Stimulated activated CD4-positive, alpha-beta T cell treated with anti-CD3 and anti-CD28 coated beads, Interleukin-4, amount 100 ng/mL, for 48 hours (primary cell): ENCODE results near the gene PTGIR.
A peak's percentile ranks its signal among the peaks of the same experiment; 100 is the strongest.

ENCODE experiments used
- DNase-seq, 2 donors: peaks; one replicate each; pipeline ENCODE4 v3.0.0-alpha.2; 2020; ENCODE audit warnings: low read depth in 2 of 2

Gene PTGIR, protein sequence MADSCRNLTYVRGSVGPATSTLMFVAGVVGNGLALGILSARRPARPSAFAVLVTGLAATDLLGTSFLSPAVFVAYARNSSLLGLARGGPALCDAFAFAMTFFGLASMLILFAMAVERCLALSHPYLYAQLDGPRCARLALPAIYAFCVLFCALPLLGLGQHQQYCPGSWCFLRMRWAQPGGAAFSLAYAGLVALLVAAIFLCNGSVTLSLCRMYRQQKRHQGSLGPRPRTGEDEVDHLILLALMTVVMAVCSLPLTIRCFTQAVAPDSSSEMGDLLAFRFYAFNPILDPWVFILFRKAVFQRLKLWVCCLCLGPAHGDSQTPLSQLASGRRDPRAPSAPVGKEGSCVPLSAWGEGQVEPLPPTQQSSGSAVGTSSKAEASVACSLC

DNA sequence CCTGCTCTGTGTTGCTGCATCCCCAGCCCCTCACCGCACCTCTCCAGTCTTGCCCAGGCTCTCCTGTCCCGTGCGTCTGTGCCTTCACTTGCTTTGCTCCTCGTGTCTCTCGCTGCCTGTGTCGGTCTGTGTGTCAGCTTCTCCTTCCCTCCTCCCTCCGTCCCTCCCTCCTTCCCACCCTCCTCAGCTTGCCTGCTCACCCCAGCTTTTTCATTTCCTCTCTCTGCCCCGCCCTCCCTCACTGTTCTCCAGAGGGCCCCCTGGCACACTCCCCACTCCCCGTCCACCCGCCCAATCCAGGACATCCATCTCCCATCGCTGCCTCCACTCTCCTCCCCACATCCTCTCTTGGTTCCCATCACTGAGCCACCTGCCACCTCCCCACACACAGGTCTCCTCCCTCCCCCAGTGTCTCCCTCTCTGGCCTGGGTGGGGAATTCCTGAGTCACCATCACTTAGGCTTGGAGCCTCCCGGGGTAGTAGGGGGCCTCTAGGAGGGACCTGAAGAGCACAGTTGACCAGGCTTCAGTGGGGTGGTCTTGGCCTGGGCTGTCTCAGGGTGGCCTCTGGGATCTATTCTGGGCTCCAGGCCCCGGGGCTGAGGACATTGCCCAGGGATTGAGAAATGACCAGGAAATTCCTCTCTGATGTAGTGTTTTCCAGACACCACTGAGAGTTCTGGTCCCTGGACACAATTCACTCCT is at the start of gene PTGIR:
Gene PTGIR, minus strand, starts transcription at position 132 of the 704 bp plus-strand sequence. CDS start 864 bp downstream, outside the sequence.
- no peak for DNase-seq

DNA sequence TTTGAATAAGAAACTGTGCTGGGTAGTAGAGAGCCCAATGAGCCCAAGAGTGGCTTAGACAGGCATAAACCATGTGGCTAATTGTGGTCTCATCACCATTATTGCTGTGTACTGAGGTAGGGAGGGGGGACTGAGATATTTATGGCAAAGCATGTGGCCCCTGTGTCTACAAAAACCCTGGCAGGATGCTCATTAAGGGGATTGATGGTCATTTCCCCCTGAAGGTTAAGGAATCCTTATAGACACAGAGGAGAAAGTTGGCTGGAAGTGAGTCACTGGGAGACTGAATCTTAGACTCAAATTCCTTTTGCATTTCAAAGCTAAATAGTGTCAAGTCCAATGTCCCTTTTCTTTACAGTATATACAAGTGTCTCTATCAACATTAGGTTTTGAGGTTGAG is 45.9 kb upstream of the PTGIR start:
- no peak for DNase-seq

DNA sequence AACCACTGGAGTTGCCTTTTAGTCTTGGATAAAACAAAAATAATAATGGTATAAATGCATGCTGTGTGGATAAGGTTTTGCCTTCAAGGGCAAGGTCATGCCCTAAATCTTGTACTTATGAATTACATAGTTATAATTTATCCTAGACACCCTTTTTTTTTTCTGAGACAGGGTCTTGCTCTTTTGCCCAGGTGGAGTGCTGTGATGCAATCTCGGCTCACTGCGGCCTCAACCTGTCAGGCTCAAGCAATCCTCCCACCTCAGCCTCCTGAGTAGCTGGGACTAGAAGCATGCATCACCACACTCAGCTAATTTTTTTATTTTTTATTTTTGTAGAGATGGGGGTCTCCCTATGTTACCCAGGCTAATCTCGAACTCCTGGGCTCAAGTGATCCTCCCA is 43.8 kb upstream of the PTGIR start:
- no peak for DNase-seq

DNA sequence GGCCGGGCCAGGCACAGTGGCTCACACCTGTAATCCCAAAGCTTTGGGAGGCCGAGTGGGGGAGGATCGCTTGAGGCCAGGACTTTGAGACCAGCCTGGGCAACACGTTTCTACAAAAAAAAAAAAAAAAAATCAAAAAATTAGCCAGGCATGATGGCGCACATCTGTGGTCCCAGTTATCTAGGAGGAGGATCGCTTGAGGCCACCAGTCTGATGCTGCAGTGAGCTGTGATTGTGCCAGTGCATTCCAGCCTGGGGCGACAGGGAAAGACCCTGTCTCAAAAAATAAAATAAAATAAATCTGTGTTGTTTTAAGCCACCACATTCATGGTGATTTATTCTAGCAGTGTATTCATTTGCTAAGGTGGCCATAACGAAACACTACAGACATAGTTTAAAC is 40.2 kb upstream of the PTGIR start:
- DNase-seq = no peak

DNA sequence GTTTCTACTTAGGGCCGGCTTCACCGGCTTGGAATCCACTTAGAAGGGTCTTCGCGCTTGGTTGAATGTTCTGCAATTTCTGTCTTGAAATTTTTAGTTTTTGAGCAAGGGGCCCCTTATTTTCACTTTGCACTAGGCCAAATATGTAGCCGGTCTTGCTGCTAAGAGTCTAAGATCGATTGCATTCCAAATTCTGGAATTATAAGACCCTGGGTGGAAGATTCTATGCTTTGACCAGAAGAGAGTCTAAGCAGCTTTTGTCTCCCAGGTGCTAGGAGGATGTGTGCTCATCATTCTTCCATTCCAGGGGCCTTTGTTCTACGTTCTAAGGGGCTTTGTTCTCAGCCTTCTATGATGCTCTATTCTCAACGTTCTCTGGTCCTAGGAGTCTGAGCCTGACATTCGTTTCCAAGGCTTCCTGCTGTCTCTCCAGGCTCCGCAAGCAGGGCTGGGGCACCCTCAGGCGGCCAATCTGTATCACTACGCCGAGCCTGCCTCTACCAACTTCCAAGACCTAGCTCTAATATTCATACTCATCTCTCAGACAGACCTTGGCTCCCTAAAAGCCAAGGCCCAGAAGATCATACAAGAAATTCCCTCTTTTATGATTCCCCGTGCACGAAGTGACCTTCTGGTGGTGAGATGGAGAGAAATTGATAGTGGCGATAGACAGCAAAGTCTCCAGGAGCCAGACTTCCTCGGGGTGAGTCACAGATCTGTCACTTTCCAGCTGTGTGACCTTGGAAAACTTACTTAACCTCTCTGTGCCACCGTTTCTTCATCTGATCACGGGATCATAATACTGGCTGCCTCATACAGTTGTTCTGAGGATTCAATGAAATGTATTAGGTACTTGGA is 37.1 kb upstream of the PTGIR start:
- DNase-seq = peak; percentile 62 to 74

DNA sequence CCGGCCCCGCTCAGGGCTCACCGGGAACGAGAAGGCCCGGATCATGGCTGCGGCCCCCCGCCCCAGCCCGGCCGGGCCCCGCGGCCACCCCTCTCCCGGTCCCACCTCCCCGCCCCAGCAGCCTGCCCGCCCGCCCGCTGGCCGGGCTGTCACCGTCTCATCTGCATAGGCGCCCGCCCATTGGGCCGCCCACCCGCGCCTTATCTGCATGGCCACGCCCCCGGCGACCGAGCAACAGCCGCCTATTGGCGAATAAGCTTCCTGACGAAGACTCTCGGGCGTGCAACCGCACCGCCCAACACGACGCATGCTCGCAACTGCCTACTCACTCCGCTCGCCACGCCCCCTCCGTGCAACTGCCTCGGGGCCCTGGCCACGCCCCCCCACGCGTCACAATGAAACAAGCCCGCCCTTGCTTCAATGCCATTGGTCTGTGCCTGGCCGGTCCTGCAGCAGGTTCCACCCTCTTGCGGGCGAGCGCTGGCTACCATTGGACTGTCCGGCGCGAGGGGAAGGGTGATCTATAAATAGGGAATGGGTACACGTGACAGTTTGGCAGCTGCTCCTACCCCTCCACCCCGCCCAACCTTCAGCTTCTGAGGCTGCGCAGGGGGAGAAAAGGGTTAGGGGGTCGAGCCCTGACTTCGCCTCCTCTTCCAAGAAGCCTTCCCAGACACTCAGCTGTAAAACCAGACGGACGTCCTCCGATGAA is 36.3 kb upstream of the PTGIR start, which contains the start of gene DACT3:
Gene DACT3, minus strand, starts transcription at position 163 of the 712 bp plus-strand sequence. Its CDS starts 118 bp downstream, at position 45.
- peak; percentile 100 for DNase-seq

DNA sequence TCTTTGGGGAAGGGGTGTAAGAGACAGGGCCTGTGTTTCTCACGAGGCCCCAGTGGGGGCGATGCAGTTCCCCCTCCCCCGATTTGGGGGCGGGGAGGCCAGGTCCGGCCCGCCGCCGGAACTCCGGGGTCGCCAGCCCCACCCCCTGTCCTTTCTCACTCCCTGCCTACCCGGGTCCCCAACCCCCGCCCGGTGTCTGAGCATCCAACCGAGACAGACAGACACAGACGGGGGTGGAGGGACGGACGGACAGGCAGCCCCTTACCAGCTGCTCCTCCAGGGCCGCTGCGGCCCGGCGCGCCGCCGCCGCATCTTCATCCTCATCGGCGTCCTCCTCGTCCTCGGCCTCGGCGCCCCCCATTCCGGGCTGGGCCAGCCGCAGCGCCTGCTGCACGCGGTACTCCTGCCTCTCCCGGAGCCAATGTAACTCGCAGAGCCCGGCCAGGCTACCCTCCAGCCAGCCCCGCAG is 35.7 kb upstream of the PTGIR start:
- DNase-seq = no peak

DNA sequence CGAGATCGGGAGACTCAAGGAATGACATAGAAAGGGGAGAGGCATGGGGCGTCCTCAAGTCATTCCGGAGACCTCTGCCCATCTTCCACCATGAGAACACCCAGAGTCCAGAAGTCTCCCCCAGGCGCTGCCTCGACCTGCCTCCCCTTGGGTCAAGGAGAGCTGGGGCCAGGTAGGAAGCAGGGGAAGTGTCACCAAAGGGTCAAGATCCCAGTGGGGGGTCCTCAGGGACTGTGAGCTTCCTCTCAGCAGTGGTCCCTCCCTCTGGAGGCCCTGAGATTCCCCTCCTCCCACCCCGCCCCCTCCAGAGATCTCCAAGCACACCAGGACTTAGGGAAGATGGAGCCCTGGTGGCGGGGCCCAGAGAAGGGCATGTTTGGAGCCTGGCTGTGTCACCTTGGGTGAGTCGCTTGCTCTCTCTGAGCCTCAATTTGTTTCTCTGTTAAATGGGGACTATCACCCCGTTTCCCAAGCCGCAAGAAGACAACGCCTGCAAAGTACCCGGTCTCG is 35.2 kb upstream of the PTGIR start:
- no peak for DNase-seq

DNA sequence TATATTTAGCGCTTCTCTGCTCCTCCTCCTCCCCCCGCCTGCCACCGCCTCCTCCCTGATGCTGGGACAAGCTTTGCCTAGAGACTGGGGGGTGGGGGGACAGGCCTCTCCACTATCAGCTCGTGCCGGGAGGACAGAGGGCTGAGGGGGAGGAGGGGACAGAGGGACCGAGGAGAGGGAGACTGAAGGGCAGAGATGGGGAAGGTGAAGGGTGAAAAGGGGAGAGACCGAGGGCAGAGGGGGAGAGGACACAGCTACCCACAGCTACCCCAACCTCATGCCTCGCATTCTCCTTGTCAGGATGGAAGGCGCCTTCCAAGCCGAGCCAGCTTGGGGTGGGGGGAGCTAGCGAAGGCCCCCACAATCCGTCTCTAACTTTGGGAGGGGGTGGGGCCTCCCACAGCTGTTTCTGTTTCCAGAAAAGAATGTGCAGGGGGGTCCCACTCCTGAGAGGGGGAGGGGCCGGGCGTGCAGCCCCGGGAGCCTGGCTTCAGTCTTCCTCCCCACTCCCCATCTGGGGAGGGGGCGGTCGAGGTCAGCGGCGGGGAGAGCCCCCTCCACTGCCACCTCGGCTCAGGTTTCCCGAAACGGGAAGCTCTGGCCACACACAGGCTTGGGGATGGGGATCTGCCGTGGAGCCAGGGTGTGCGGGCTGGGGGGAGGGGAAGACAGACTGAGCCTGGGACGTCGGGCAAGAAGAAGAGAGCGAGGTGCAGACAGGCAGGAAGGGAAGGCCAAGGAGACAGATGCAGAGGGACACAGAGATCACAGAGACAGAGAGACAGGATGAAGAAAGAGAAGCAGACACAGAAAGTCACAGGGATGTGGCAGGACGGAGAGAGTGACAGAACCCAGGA is 34.5 kb upstream of the PTGIR start:
- DNase-seq = no peak

DNA sequence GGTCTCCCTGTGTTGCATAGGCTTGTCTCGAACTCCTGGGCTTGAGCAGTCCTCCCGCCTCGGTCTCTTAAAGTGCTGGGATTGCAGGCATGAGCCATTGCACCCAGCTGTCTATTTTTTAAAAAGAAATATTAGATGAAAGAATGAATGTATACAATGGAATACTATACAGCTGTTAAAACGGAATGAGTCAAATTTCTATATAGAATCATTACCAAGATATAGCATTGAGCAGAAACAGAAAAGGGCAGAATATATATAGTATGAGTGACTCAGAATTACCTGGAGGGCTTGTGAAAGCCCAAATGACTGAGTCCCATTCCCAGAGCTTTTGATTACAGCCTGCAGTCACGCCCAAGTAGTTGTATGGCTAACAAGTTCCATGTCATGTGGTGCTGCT is 31.7 kb upstream of the PTGIR start:
- no peak for DNase-seq

DNA sequence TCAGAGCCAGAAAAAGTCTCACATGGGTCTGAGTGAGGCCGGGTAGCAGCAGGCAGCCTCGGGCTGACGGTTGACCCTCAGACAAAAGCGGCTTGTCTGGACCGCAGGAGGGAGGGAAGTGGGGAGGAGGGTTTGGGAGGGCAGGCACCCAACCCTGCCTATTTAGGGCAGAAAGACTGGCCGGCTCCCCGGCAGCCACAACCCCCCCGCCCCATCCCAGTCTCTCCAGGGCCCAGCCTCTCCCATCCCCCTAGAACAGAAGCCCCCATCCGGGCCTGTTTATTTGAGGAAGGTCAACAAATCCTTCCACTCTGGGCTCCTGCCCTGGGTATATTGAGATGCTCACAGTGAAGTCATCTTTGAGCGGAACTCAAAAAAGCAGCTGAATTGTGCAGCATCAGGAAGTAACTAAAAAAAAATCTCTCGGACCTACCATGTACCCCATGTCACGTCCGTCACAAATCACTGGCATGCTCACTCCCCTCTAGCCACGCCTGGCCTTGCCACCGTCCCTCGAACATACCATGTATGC is 29.8 kb upstream of the PTGIR start:
- no peak for DNase-seq

DNA sequence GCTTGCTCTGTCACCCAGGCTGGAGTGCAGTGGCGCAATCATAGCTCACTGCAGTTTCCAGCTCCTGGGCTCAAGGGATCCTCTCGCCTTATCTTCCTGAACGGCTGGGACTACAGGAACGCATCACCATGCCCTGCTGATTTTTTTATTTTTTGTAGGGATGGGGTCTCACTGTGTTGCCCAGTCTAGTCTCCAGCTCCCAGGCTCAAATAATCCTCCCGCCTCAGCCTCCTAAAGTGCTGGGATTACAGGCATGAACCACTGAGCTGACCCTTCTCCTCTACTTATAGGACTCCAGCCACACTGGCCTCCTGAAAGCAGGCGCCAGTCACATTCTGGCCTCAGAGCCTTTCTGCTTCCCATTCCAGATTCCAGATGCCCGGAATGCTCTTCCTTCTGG is 25.6 kb upstream of the PTGIR start:
- DNase-seq = no peak

DNA sequence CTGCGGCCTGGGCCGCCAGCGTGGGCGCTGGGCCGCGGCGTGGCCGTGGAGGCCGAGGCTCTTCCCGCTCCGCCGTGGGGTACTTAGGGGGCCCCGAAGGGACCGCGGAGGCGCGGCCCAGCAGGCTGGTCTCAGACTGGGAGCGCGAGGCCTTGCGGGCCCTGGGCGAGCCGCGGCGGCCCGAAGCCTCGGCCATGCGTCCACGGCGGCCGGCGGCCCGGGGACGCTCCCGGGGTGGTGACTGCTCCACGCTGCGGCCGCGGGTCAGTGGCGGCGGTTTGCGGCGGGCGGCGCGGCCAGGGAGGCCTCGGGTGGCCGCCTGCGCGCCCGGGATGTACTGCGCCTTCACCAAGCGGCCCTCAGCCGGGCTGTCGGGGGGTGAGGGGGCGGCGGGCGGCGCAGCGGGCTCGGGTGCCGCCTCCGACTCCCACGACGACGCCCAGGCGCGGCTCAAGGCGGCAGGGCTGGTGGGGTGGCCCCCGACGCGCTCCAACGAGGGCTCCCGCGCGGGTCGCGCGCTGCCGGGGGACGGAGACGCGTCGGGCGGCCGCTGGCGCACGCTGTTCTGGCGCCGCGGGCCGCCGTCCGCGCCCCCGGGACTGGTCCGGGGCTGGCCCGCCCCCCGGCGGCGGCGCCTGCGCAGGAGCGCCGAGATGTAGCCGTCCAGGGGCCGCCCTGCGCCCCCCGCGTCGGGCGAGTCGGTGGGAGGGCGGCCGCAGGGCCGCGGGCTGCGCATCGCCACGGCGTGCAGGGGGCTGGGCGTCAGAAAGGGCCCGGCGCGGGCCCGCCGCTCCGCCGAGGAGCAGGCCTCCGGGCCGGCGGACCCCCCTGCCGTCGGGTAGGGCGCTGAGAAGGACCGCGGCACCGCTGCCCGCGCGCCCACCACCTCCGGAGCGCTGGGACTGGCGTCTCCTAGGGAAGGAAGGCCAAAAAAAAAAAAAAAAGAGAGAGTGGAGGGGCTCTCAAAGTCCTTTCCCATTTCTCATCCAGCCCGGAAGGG is 24.4 kb upstream of the PTGIR start:
- no peak for DNase-seq

DNA sequence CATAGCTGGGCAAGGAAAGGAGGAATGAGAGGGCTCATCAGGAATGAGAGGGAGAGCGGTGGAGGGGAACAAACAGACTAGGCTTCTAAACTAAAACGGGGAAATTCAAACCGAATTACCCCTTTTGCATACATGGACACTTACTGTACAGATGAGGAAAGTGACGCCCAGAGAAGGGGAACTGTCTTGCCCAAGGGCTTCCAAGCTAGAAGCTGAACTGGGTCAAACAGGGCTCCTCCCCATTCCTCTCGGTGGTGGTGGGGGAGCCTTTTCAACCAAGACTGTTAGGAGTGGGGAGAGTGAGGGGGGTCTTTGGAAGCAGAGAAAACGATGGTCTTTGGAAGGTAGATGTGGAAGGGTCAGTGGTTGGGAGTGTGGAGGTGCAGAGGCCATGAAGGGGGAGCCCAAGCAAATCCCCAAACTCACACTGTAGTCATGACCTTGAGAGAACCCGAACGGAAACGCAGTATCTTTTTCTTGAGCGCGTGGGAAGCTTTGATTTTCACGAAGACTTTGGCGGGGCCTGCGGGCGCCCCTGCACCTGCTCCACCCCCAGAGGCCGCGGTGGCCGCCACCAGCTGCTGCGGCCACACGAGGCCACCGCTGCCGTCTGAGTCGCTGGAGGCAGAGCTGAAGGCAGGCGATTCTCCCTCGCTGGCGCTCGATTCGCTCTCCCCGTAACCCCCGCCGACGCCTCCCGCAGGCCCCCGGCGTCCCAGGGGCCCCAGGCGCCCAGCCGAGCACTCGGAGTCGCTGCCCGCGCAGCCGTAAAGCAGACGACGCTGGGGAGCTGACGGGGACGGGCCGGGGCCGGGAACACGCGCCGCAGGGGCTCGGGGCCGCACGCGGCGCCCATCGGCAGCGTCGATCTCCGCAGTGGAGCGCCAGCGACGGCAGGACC is 23.4 kb upstream of the PTGIR start:
- DNase-seq = no peak

DNA sequence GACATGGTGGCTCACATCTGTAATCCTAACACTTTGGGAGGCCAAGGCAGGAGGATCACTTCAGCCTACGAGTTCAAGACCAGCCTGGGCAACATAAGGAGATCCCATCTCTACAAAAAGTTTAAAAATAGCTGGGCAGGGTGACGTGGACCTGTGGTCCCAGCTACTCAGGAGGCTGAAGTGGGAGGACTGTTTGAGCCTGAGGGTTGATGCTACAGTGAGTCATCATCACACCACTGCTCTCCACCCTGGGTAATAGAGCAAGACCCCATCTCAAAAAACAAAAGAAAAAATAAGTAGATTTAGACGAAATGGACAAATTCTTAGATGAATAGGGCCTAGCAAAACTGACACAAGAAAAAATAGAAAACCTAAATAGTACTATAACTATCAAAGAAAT is 21.5 kb upstream of the PTGIR start:
- no peak for DNase-seq

DNA sequence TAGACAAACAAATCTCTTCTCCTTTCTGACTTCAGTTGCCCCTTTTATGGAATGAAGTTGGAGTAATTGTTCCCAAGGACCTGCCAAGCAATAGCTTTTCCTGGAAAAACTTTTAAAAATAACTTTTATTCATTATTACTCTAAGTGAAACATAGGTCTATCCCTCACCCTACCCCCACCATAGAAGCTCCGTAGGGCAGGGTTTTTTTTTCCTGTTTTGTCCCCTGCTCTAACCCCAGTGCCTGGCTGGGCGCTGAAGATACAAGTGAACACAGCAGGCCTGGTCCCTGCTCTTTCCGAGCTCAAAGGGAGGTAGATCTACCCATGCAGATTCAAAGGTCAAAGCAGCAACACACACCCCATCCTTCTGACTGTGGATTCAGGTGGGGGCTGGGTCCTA is 19.8 kb upstream of the PTGIR start:
- DNase-seq = no peak

DNA sequence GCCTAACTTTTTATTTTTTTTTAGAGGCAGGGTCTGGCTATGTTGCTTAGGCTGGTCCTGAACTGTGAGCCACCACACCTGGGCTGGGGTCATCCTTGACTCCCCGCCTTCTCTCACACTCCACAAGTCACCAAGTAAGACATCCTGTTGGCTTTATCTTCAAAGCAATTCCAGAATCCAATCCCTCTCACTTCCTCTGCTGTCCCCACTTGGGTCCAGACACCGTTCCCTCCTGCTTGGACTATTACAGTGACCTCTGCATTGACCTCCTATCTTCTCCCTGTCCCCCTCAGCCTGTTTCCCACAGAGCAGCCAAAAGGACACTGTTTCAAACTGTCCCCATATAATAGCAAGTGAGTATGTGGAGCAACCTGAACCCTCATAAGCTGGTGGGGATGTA is 15.8 kb upstream of the PTGIR start:
- DNase-seq = no peak
